Measurements from ENCODE around the gene DPP6. TPM values are rescaled to one million over a fixed set of nuclear protein-coding genes. Genes with fewer than 3 reads are reported as not detected.

DPP6 gene
- total RNA-seq, 1 experiment from 2014 or later, result not detected

DNA sequence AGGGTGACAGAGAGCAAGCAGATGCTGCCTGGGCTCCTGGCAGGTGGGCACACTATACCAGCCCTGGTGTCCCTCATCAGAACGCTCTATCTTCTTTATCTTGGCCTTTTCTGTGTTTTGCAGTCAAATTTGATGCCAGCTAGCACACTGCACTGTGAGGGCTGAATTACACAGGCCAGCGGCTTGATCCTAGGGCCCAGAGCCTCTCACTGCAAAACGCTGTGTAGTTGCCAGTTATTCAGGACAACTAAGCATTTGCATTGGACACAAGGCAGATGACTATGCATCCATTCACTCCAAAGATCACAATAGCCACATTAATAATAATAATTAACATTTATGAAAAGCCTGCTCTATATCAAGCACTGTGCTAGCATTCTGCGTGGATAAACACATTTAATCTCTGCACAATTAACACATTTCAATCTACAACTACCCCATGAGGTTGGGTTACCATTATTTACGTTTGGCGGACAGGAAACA, 850.4 kb downstream of the DPP6 start:
- DNase-seq (ENCODE audit: low read depth), result no peak
- in situ Hi-C loops (cut with HindIII; ENCODE audit: low pct_unique_long_range_greater_than_20kb, low sequenced_read_pairs), result no loop called here

GRCh38 chr7:154903083-154903731, 851.0 kb downstream of the DPP6 start:
- DNase-seq (ENCODE audit: low read depth), result no peak
- in situ Hi-C loops (cut with HindIII; ENCODE audit: low pct_unique_long_range_greater_than_20kb, low sequenced_read_pairs), result no loop called here

DNA sequence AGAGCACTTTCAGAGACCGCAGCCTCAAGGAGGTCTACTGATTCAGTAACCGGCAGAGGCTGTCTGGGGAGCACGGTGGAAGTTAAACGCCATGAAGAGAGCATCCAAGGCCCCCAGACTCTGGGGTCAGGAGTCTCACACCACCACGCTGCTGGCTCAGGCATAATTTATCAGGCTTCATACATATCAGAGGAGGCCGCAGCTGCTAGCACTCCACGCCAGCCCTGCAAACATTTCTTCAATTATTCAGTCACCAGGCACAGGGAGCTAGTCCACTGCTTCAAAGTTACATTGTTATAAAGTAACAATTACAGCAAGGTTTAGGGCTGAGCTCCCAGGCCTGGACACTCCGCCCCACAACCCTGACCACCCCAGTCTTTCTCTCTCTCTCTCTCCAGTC, 852.9 kb downstream of the DPP6 start:
- in situ Hi-C loops (cut with HindIII; ENCODE audit: low pct_unique_long_range_greater_than_20kb, low sequenced_read_pairs), result no loop called here

GRCh38 chr7:154905615-154906014, 853.4 kb downstream of the DPP6 start:
- in situ Hi-C loops (cut with HindIII; ENCODE audit: low pct_unique_long_range_greater_than_20kb, low sequenced_read_pairs), result no loop called here
- DNase-seq (ENCODE audit: low read depth), result no peak

More for the DNA sequence above, 852.9 kb downstream of the DPP6 start:
- no peak for DNase-seq (ENCODE audit: low read depth)

DNA sequence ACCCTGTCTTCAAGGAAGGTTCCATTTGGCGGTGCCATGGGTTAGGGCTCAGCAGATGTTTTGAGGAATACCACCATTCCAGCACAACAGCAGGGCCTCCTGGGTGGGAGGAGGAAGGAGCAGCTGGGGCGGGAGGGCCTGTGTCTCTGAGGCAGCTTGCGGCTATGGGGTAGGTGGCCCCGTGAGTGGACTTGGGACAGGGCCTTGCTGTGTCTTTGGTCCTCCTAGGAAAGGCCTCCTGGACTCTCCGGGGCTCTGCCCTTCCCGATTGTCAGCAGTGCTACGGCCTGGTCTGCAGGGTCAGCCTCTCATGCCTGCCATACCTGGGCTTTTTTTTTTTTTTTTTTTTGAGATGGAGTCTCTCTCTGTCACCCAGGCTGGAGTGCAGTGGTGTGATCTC, 854.0 kb downstream of the DPP6 start:
- in situ Hi-C loops (cut with HindIII; ENCODE audit: low pct_unique_long_range_greater_than_20kb, low sequenced_read_pairs), result no loop called here
- no peak for DNase-seq (ENCODE audit: low read depth)

DNA sequence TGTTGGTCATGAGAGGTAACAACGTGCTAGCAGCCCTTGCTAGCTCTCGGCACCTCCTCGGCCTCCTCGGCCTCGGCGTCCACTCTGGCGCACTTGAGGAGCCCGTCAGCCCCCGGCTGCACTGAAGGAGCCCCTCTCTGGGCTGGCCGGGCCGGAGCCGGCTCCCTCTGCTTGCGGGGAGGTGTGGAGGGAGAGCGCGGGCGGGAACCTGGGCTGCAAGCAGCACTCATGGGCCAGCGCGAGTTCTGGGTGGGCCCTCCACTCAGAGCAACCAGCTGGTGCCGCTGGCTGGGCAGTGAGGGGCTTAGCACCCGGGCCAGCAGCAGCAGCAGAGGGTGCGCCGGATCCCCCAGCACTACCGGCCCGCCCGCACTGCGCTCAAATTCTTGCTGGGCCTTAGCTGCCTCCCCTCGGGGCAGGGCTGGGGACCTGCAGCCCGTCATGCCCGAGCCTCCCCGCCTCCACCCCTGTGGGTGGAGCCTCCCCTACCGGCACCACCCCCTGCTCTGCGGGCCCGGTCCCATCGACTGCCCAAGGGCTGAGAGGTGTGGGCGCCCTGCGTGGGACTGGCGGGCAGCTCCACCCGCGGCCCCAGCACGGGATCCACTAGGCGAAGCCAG, 854.6 kb downstream of the DPP6 start:
- in situ Hi-C loops (cut with HindIII; ENCODE audit: low pct_unique_long_range_greater_than_20kb, low sequenced_read_pairs), result no loop called here
- DNase-seq (ENCODE audit: low read depth), result no peak

DNA sequence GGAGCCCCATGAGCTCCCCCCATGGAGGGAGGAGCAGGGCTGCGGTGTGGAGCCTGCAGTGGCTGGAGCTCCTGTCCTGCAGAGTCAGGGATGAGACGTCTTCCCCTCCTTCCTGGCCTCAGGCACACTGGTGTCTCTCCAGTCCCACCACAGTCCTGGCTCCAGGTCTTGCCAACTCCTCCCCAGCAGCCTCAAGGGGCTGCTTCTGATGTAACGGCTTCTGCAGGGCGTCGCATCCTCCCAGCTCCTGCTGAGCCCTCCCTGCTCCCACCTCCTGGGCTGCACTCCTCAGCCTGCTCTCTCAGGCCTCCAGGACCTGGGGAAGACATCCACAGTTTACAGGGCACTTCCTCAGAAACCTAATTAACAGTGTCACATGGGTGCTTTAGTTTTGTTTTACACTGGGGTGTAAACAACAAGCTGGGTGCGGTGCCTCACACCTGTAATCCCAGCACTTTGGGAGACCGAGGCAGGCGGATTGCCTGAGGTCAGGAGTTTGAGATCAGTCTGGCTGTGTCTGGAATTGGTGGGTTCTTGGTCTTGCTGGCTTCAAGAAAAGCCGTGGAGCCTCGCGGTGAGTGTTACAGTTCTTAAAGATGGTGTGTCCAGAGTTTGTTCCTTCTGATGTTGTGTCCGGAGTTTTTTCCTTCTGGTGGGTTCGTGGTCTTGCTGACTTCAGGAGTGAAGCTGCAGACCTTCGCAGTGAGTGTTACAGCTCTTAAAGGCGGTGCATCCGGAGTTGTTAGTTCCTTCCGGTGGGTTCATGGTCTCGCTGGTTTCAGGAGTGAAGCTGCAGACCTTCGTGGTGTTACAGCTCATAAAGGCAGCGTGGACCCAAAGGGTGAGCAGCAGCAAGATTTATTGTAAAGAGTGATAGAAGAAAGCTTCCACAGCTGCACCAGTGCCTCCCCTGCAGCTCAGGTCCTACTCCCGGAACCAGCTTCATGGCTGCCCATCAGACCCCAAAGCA, 855.7 kb downstream of the DPP6 start:
- in situ Hi-C loops (cut with HindIII; ENCODE audit: low pct_unique_long_range_greater_than_20kb, low sequenced_read_pairs), result no loop called here
- no peak for DNase-seq (ENCODE audit: low read depth)

- in situ Hi-C loops (cut with HindIII; ENCODE audit: low pct_unique_long_range_greater_than_20kb, low sequenced_read_pairs), result no loop called here
- no peak for DNase-seq (ENCODE audit: low read depth)
These were observed 857.3 kb downstream of the DPP6 start for GRCh38 chr7:154909241-154910105.

DNA sequence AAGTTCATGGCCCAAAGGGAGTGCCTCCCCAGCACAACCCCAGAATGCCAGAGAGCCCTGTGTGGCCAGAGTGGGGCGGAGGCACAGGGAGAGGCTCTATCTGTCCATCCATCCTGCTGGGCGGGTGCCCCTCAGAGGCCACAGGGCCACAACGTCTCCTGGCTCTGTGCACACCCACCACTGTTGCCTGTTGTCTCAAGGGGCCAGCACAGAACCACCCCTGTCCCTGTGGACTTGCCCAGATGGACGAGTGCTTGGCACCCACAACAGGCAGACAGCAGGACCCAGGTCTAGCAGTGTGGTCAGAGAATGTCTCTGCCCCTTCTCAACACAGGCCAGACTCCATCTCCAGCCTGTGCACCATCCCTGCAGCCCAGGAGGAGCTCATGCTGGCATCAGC, 857.9 kb downstream of the DPP6 start:
- in situ Hi-C loops (cut with HindIII; ENCODE audit: low pct_unique_long_range_greater_than_20kb, low sequenced_read_pairs), result no loop called here
- no peak for DNase-seq (ENCODE audit: low read depth)

- no peak for DNase-seq (ENCODE audit: low read depth)
- in situ Hi-C loops (cut with HindIII; ENCODE audit: low pct_unique_long_range_greater_than_20kb, low sequenced_read_pairs), result no loop called here
These were observed 858.8 kb downstream of the DPP6 start for GRCh38 chr7:154910977-154911376.

- in situ Hi-C loops (cut with HindIII; ENCODE audit: low pct_unique_long_range_greater_than_20kb, low sequenced_read_pairs), result no loop called here
- DNase-seq (ENCODE audit: low read depth), result no peak
These were observed 859.2 kb downstream of the DPP6 start for GRCh38 chr7:154911411-154911810.

GRCh38 chr7:154911862-154912455, 859.8 kb downstream of the DPP6 start:
- no peak for DNase-seq (ENCODE audit: low read depth)
- in situ Hi-C loops (cut with HindIII; ENCODE audit: low pct_unique_long_range_greater_than_20kb, low sequenced_read_pairs), result no loop called here

DNA sequence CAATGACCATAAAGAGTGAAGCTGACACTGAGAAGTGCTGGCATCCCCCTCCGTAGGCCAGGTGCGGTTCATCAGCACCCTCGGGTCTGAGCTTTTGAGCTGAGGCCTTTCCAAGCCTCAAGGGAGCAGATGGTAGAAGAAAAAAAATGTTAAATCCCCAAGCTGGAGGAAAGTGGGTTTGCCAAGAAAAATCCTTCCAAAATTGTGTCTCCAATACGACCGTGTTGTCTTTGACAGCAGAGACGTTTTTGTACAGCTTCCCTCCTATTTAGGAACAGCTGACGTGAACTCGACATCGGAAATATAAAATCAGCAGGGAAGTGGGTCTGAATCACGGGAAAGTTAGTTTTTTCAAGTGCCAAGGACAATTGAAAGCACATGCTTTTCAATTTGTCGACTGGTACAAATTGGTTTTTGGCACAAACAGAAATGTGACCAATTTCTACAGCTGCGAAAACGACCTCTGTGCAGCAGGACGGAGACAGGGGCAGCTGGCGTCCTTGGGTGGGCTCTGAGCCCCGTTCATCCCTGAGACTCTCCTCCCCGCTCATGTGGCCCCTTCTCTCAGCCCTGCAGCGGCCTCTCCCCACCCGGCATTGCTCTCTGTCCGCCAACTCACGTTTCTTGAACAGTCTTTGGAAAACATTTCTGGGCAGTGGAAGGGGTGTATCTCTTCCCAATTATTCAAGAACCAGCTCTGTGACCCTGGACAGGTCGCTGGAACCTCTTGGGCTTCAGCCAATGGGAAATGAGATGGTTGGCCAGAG, 860.9 kb downstream of the DPP6 start:
- in situ Hi-C loops (cut with HindIII; ENCODE audit: low pct_unique_long_range_greater_than_20kb, low sequenced_read_pairs), result no loop called here
- no peak for DNase-seq (ENCODE audit: low read depth)

GRCh38 chr7:154913638-154914307, 861.6 kb downstream of the DPP6 start:
- in situ Hi-C loops (cut with HindIII; ENCODE audit: low pct_unique_long_range_greater_than_20kb, low sequenced_read_pairs), result no loop called here
- DNase-seq (ENCODE audit: low read depth), result peak; percentile 39

DNA sequence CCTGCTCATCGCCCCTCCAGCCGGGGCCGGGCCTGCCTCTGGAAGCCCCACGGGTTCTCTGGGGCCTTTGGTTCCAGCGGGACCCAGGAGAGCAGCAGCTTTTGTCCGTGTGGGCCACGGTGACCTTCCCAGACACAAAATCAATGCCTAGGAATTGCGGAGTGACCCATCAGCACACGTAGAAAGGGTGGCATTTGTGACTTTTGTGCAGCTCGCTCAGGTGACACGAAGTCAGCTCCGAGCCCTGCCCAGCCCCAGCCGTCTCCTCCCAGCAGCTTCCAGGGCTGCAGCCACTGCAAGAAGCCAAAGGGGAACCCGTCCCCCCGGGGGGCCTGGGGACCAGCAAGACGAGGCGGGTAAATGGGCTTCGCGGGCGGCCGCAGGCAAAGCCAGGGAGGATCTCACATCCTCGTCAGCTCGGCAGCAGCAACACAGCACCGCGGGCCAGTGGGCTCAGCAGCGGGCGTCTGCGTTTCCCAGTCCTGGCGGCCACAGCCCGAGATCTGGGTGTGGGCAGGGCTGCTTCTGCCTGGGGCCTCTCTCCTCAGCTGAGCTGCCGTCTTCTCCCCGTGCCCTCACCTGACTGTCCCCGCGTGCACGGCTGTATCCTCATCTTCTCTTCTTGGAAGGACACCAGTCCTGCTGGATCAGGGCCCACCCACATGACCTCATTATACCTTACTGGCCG, 862.3 kb downstream of the DPP6 start:
- in situ Hi-C loops (cut with HindIII; ENCODE audit: low pct_unique_long_range_greater_than_20kb, low sequenced_read_pairs), result no loop called here
- no peak for DNase-seq (ENCODE audit: low read depth)

DNA sequence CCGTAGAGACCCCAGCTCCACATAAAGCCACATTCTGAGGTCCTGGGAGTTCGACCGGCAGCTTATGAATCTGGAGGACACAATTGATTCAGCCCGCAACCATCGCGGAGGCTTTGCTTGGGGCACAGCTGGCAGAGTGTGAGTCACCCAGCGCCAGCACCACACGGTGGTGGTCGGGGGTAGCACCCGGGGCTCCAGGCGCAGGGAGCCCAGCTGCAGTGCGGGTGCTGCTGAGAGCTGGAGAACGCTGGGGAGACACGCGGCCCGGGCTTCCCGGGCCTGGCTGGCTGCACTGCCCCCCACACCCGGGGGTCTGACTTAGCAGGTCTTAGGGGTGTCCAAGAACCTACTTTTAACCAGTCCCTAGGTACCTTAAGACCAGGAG, 862.8 kb downstream of the DPP6 start:
- no peak for DNase-seq (ENCODE audit: low read depth)
- in situ Hi-C loops (cut with HindIII; ENCODE audit: low pct_unique_long_range_greater_than_20kb, low sequenced_read_pairs), result no loop called here
